ENCODE results near the gene HIGD1B.

DNA sequence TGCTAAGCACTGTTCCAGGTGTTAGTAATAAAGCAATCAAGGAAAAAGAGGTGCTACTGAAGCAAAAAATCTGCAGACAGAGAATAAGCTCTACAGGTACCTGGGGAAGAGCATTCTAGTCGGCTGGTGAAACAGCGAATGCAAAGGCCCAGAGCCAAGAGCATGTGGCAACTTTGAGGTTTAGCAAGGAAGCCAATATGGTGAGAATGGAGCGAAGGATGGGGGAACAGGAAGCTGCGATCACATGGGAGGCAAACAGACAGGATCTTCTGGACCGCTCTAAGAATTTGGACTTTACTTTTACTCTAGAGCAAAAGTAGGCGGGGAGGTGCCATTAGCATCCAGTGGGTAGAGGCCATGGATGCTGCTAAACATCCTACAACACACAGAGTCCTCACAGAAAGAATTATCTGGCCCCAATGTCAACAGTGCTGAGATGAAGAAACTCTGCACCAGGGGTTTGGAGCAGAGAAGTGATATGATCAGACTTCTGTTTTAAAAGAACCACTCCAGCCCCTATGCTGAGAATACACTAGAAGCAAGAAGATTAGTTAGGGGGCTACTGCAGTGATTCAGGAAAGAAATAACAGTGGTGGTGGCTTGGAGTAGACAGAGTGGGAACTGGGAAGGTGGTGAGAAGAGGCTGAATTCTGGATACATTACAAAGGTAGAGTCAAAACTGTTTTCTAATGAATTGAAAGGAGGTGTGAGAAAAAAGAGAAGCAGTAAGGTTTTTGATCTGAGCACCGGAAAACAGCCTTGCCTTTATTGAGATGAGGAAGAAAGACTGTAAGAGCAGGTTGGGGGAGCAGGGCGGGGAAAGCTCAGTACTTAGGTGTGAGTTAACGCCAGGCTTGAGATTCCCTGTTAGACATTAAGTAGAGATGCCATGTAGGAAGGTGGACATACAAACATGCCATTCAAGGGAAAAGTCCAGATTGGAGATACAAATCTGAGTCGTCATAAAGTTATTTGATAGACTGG lies 40.6 kb downstream of the HIGD1B start:
- TF ChIP-seq, protein P1, sequence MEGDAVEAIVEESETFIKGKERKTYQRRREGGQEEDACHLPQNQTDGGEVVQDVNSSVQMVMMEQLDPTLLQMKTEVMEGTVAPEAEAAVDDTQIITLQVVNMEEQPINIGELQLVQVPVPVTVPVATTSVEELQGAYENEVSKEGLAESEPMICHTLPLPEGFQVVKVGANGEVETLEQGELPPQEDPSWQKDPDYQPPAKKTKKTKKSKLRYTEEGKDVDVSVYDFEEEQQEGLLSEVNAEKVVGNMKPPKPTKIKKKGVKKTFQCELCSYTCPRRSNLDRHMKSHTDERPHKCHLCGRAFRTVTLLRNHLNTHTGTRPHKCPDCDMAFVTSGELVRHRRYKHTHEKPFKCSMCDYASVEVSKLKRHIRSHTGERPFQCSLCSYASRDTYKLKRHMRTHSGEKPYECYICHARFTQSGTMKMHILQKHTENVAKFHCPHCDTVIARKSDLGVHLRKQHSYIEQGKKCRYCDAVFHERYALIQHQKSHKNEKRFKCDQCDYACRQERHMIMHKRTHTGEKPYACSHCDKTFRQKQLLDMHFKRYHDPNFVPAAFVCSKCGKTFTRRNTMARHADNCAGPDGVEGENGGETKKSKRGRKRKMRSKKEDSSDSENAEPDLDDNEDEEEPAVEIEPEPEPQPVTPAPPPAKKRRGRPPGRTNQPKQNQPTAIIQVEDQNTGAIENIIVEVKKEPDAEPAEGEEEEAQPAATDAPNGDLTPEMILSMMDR (IDR thresholded peaks at IDR 0.05): no peak
- TF ChIP-seq POLR2A (IDR thresholded peaks at IDR 0.05): no peak

Data from adrenal gland (tissue), 5 donors.